H1 (cell line): ENCODE data around the gene GLTP. TPM values are rescaled to one million over a fixed set of nuclear protein-coding genes. Genes with fewer than 3 reads are reported as not detected.

ENCODE experiments used
- BCL11A ChIP-seq, 2 experiments: IDR thresholded peaks; one replicate each; pipeline ENCODE4 v1.6.1; 2011; ENCODE audit warnings: low read depth in 2 of 2, low read length in 2 of 2, mild to moderate bottlenecking in 2 of 2
- polyA plus RNA-seq, 7 experiments: library from polyadenylated mRNA; depleted of rRNA in 3 of 7; stranded (reverse) in 5 of 7; unstranded in 2 of 7; fragments of >200 nt in 5 of 7; fragments of 200-250 nt in 2 of 7; gene quantifications; 1 replicate in 5 of 7; 2 replicates in 1 of 7; 4 replicates in 1 of 7; pipeline versions ENCODE4 v1.2.1 to v1.2.3, GENCODE V29; 2011 to 2013; ENCODE audit warnings: missing spikeins in 2 of 7, mixed read lengths in 2 of 7
- total RNA-seq: library from RNA; stranded (reverse); fragmentation: NEBNext Ultra II Directional; extraction: Animal tissue kit (Norgen Biotek cat#: 25700); gene quantifications from 2 replicates; pipeline ENCODE4 v1.2.1, GENCODE V29; 2021
- TF ChIP-seq, protein P1 (sequence below): IDR thresholded peaks from 2 replicates; pipeline ENCODE4 v1.6.1; 2012; ENCODE audit warnings: inconsistent platforms
- TF ChIP-seq, protein P2 (sequence below), 3 experiments: IDR thresholded peaks; 1 replicate in 2 of 3; 2 replicates in 1 of 3; pipeline versions ENCODE4 v1.5.1 to v1.6.1; 2011; ENCODE audit warnings: low read length in 3 of 3, mild to moderate bottlenecking in 3 of 3, inconsistent platforms in 2 of 3, low read depth in 1 of 3, moderate library complexity in 1 of 3; ENCODE audit not compliant: insufficient read depth in 1 of 3; ENCODE audit errors: control extremely low read depth in 1 of 3

GLTP gene
- total and polyA plus RNA-seq, 2 of the 8 experiments (the other 6 are each of a cell fraction or from before 2014, with no cell fraction given), result 9.8 to 26.1 TPM

DNA sequence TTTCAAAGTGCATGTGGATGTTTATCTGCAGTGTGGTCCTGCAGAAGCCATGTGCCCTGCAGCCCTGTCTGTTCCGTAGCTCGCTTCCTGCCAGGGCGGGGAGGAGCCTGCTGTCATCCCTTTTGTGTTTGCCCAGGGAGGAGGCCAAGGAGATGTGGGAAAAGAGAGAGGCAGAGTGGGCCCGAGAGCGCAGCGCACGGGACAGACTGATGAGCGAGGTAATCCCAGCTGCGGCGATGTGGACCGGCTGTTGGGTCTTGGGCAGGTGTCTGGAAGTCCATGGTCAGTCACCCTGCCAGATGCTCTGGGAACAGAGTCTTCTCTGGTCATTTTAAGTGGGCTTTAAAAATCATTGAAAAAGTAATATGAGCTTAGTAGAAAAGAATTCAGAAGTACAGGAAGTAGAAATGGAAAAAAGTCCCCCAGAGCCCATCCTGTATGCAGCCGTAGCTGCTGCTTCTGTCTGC, 32.5 kb upstream of the GLTP start (continued):
- TF ChIP-seq, protein P1, sequence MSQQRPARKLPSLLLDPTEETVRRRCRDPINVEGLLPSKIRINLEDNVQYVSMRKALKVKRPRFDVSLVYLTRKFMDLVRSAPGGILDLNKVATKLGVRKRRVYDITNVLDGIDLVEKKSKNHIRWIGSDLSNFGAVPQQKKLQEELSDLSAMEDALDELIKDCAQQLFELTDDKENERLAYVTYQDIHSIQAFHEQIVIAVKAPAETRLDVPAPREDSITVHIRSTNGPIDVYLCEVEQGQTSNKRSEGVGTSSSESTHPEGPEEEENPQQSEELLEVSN, result no peak
- TF ChIP-seq, protein P2, sequence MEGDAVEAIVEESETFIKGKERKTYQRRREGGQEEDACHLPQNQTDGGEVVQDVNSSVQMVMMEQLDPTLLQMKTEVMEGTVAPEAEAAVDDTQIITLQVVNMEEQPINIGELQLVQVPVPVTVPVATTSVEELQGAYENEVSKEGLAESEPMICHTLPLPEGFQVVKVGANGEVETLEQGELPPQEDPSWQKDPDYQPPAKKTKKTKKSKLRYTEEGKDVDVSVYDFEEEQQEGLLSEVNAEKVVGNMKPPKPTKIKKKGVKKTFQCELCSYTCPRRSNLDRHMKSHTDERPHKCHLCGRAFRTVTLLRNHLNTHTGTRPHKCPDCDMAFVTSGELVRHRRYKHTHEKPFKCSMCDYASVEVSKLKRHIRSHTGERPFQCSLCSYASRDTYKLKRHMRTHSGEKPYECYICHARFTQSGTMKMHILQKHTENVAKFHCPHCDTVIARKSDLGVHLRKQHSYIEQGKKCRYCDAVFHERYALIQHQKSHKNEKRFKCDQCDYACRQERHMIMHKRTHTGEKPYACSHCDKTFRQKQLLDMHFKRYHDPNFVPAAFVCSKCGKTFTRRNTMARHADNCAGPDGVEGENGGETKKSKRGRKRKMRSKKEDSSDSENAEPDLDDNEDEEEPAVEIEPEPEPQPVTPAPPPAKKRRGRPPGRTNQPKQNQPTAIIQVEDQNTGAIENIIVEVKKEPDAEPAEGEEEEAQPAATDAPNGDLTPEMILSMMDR (IDR thresholded peaks at IDR 0.05; ENCODE audit: control extremely low read depth in 1 of 3, insufficient read depth in 1 of 3, low read depth in 1 of 3, low read length in 3 of 3), result no peak
- TF ChIP-seq BCL11A (IDR thresholded peaks at IDR 0.05; ENCODE audit: low read depth in 2 of 2, low read length in 2 of 2), result no peak
